GM18519 (cell line): ENCODE results near the gene ZBTB12.
"Not testable (repeated sequence)": the region's sequence is repeated elsewhere in the genome, so short reads cannot be mapped to it uniquely, and the experiment has no call there.

Experiments
- ATAC-seq: cut with Tn5 transposase; IDR thresholded peaks from one replicate; pipeline ENCODE4 v1.9.1; 2021; ENCODE audit warnings: mild to moderate bottlenecking, moderate library complexity; ENCODE audit not compliant: unreplicated experiment, low FRiP score

The ZBTB12 gene

DNA sequence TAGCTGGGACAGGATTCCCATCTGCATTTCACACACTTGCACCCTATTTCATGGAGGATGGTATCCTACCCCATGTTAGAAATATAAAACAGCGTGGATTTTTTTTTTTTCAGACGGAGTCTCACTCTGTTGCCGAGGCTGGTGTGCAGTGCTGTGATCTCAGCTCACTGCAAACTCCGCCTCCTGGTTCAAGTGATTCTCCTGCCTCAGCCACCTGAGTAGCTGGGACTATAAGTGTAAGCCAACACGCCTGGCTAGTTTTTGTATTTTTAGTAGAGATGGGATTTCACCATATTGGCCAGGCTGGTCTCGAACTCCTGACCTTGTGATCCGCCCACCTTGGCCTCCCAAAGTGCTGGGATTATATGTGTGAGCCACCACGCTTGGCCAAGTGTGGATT is 44.1 kb downstream of the ZBTB12 start:
- not testable (repeated sequence) for ATAC-seq

- not testable (repeated sequence) for ATAC-seq
These were observed 49.7 kb downstream of the ZBTB12 start for GRCh38 chr6:31851980-31852718.

DNA sequence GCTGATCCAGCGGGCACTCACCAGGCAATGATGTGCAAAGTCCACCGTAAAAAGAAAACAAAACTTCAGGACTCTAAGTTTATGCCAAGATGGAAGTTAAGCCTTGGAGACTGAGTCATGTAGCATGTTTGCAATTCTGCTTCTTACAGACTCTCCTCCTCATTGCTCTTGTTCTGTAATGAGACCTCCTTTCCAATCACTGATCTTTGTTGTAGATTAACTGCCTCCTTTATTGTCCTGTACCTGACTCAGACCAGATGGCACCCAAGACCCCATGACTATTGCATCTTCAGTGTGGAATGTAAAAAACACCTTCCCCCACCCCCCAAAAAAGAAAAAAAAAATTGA is 50.4 kb downstream of the ZBTB12 start:
- no peak for ATAC-seq

DNA sequence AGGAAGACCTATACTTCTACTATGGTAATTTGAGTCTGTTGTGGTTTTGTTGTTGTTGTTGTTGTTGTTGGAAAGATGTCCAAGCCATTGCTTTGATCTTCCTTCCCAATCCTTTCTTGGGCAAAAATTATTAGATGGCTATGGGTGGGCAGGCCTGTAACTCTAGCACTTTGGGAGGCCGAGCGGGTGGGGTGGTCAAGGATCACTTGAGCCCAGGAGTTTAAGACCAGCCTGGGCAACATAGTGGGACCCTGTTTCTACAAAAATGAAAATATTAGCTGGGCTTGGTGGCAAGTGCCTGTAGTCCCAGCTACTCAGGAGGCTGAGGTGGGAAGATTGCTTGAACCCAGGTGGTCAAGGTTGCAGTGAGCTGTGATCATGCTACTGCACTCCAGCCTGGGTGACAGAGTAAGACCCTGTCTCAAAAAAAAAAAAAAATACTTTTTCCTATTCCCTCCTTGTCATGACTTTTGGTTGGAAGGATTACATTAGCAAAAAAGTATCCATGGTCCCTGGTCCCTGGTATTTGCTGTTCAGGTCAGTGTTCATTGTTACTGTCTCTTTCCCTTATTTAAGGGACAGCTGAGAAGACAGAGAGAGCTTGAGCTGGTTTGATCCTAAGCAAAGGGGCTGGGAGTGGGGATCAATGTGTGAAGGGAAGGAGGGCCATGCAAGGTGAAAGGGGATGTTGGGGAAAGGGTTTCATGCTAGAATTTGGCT is 51.0 kb downstream of the ZBTB12 start:
- no peak for ATAC-seq
